Kidney (tissue), 14 donors: ENCODE data around the gene MPZL1. TPM values are rescaled to one million over a fixed set of nuclear protein-coding genes. Genes with fewer than 3 reads are reported as not detected.
"Not testable (repeated sequence)": the region's sequence is repeated elsewhere in the genome, so short reads cannot be mapped to it uniquely, and the experiment has no call there.

Source experiments
- DNase-seq, 5 donors: peaks; one replicate each; pipeline ENCODE4 v3.0.0-alpha.2; 2013 to 2020
- FAIRE-seq: peaks from 2 replicates; lab custom pipeline; 2012; peaks lifted over from hg19 to GRCh38; lab: Jason Lieb, UNC
- H3K27ac ChIP-seq, 2 donors: one replicate each; pipeline ENCODE4 v1.7.0; 2013; ENCODE audit warnings: low read depth in 2 of 2, low read length in 2 of 2, inconsistent platforms in 1 of 2
- H3K27me3 ChIP-seq: one replicate; pipeline ENCODE4 v1.7.1; 2013; ENCODE audit warnings: low read length, inconsistent platforms; ENCODE audit not compliant: control insufficient read depth, insufficient read depth
- H3K36me3 ChIP-seq, 3 donors: one replicate each; pipeline versions ENCODE4 v1.7.0 to v1.7.1; 2013; ENCODE audit warnings: low read length in 3 of 3, control low read depth in 1 of 3, inconsistent platforms in 1 of 3; ENCODE audit not compliant: insufficient read depth in 3 of 3, control insufficient read depth in 2 of 3
- H3K4me1 ChIP-seq, 3 donors: one replicate each; pipeline versions ENCODE4 v1.7.0 to v1.7.1; 2013; ENCODE audit warnings: low read length in 3 of 3, inconsistent platforms in 1 of 3, low read depth in 1 of 3; ENCODE audit not compliant: control insufficient read depth in 2 of 3, insufficient read depth in 2 of 3
- H3K4me3 ChIP-seq, 3 donors: one replicate each; pipeline versions ENCODE4 v1.7.0 to v1.8.1; 2013; ENCODE audit warnings: low read length in 3 of 3, control low read depth in 1 of 3, inconsistent platforms in 1 of 3
- H3K9ac ChIP-seq, 3 donors: one replicate each; pipeline versions ENCODE4 v1.7.0 to v1.7.1; 2013; ENCODE audit warnings: low read length in 3 of 3, control low read depth in 1 of 3, inconsistent platforms in 1 of 3
- H3K9me3 ChIP-seq, 3 donors: one replicate each; pipeline versions ENCODE4 v1.7.0 to v1.7.1; 2013; ENCODE audit warnings: low read length in 3 of 3, control low read depth in 1 of 3, inconsistent platforms in 1 of 3; ENCODE audit not compliant: control insufficient read depth in 2 of 3, insufficient read depth in 1 of 3
- intact Hi-C: fragments of 100-400 bp; cut with DNase I; formaldehyde crosslinking; loops from one replicate; pipeline ENCODE4 v1.11.1; 2022
- polyA plus RNA-seq: library from polyadenylated mRNA; stranded (reverse); fragments of 350-450 nt; fragmentation: Illumina TruSeq; extraction: RNeasy Lipid Tissue Mini Kit (QIAGEN cat#74804); gene quantifications from one replicate; pipeline ENCODE4 v1.2.3, GENCODE V29; 2014; ENCODE audit warnings: low read depth, low replicate concordance; ENCODE audit not compliant: insufficient read depth
- total RNA-seq: library from RNA; stranded (reverse); fragmentation: NEBNext Ultra II Directional; extraction: Animal tissue kit (Norgen Biotek cat#: 25700); gene quantifications from one replicate; pipeline ENCODE4 v1.2.1, GENCODE V29; 2021
- TF ChIP-seq, protein P1 (sequence below): IDR thresholded peaks from 3 replicates; pipeline ENCODE4 v1.5.1; 2012; ENCODE audit warnings: mild to moderate bottlenecking, moderate library complexity, borderline replicate concordance; ENCODE audit not compliant: insufficient read depth; ENCODE audit errors: extremely low read depth
- donor health status: control.
- donor health status: control.
- donor health status: control.
- donor health status: control.
- donor health status: control.
- donor health status: DM: yes; HTN: yes; CAD: no.
- donor health status: Normal renal cell carcinoma (clear cell type).

MPZL1 gene
- total and polyA plus RNA-seq, 2 donors from 2014 or later = 42.1 to 98.3 TPM

DNA sequence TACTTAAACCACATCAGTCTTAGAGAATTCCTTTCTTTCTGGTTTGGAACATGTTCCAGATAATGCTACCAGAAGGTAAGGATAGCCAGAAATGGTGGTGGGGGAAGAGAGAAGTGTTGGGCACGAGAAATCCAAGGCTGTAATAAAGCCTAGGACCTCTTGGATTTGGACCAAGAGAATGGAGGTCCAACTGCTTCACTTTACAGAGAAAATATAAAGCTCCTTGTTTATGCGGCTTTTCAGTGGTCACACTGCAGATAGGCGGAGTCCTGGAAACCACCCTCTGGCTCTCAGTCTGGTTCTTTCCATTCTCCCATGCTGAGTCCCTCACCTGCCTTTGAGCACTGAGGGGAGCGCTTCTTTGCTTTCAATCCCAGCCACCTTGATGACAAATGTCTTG, 104.3 kb downstream of the MPZL1 start:
- no peak overlapping the region for H3K9ac ChIP-seq
- H3K9me3 ChIP-seq = no peaks in the 10 kb centered on the region
- intact Hi-C loops = no loop called here
- no peak overlapping the region for H3K4me3 ChIP-seq
- H3K27me3 ChIP-seq = no peaks in the 10 kb centered on the region
- no peak overlapping the region for H3K27ac ChIP-seq
- H3K4me1 ChIP-seq = no peaks in the 10 kb centered on the region
- no peak for FAIRE-seq
- no peaks in the 10 kb centered on the region for H3K36me3 ChIP-seq
- DNase-seq = no peak
- TF ChIP-seq, protein P1, sequence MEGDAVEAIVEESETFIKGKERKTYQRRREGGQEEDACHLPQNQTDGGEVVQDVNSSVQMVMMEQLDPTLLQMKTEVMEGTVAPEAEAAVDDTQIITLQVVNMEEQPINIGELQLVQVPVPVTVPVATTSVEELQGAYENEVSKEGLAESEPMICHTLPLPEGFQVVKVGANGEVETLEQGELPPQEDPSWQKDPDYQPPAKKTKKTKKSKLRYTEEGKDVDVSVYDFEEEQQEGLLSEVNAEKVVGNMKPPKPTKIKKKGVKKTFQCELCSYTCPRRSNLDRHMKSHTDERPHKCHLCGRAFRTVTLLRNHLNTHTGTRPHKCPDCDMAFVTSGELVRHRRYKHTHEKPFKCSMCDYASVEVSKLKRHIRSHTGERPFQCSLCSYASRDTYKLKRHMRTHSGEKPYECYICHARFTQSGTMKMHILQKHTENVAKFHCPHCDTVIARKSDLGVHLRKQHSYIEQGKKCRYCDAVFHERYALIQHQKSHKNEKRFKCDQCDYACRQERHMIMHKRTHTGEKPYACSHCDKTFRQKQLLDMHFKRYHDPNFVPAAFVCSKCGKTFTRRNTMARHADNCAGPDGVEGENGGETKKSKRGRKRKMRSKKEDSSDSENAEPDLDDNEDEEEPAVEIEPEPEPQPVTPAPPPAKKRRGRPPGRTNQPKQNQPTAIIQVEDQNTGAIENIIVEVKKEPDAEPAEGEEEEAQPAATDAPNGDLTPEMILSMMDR = no peak

DNA sequence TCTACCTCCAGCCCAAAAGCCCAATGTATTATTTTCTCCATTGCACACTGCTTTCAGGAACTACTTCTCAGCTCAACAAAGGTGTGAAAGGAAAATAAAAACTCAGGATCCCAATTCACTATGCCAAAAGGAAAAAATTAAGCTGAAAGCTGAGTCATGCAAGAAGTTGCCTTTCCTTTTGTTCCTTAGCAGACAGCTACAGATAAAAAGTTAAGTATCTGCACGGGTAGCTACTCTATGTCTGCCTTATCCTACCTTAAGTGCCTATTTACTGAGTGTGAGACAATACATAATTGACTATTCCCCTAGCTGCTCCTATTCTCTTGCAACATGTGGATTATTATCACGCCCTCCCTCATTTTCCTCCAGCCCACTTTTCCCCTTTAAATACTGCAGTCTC, 108.1 kb downstream of the MPZL1 start:
- Histone ChIP-seq H3K9me3 (no peaks in the 10 kb centered on the region), H3K36me3 (no peaks in the 10 kb centered on the region), H3K27me3 (no peaks in the 10 kb centered on the region), H3K4me3 (no peak overlapping the region), H3K27ac (no peak overlapping the region), H3K9ac (no peak overlapping the region), H3K4me1 (no peaks in the 10 kb centered on the region)
- DNase-seq = no peak
- no peak for FAIRE-seq
- TF ChIP-seq, protein P1 = no peak
- intact Hi-C loops = no loop called here

DNA sequence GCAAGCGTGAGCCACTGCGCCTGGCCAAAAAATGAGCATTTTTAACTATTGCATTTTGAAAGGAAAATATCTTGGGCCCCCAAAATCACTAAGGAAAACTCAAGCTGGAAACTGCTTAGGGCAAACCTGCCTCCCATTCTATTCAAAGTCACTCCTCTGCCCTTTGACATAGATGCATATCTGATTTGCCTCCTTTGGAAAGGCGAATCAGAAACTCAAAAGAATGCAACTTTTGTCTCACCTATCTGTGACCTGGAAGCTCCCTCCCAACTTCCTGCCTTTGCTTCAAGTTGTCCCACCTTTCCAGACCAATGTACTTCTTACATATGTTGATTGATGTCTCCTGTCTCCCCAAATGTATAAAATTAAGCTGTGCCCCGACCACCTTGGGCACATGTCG, 108.9 kb downstream of the MPZL1 start:
- H3K27me3 ChIP-seq, intact Hi-C loops, H3K9me3 ChIP-seq, H3K9ac ChIP-seq, FAIRE-seq, H3K4me1 ChIP-seq, H3K27ac ChIP-seq, DNase-seq, H3K36me3 ChIP-seq, H3K4me3 ChIP-seq: not testable (repeated sequence)

DNA sequence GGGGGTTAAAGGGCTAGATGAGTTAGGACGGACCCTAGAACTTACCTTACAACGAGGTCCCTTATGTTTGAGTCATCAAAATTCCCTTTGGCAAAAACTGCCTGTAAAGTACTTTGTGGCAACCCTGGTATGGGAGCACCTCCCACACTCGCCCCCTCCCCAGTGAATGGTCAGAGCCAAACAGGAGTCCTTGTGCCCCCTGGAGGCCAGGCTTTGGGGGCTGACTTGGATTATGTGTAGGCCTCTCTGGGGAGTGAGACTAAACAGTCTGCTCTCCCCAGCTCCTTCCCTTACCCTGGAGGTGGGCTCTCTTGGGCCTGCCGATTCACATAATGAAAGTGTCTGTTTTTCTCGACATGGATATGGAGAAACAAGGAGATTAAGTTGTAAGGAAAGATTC, 110.9 kb downstream of the MPZL1 start:
- no peaks in the 10 kb centered on the region for H3K9me3 ChIP-seq
- no peak overlapping the region for H3K27ac ChIP-seq
- intact Hi-C loops = no loop called here
- no peaks in the 10 kb centered on the region for H3K27me3 ChIP-seq
- no peak for DNase-seq
- TF ChIP-seq, protein P1 = no peak
- no peaks in the 10 kb centered on the region for H3K4me1 ChIP-seq
- no peaks in the 10 kb centered on the region for H3K36me3 ChIP-seq
- FAIRE-seq = no peak
- H3K9ac ChIP-seq = no peak overlapping the region
- no peak overlapping the region for H3K4me3 ChIP-seq
